WERI-Rb-1 (cell line): Measurements from ENCODE around the gene KCNMA1.

Source experiments
- DNase-seq: peaks from one replicate; pipeline ENCODE4 v3.0.0-alpha.2; 2020
- H3K27ac ChIP-seq: fragments of 250-450 bp; sonication (Bioruptor Pico); 2 replicates; pipeline ENCODE4 v1.5.1; 2020; ENCODE audit warnings: mild to moderate bottlenecking, moderate library complexity
- H3K27me3 ChIP-seq: fragments of 250-450 bp; sonication (Bioruptor Pico); 2 replicates; pipeline ENCODE4 v1.5.1; 2021; ENCODE audit warnings: mild to moderate bottlenecking, low read depth, moderate library complexity; ENCODE audit not compliant: insufficient read depth, severe bottlenecking
- H3K36me3 ChIP-seq: fragments of 250-450 bp; sonication (Bioruptor Pico); 2 replicates; pipeline ENCODE4 v1.5.1; 2020; ENCODE audit warnings: mild to moderate bottlenecking, moderate library complexity
- H3K4me3 ChIP-seq: 2 replicates; pipeline ENCODE4 v1.5.1; 2011; ENCODE audit warnings: low read depth, mild to moderate bottlenecking, control low read depth, low read length
- H3K9me3 ChIP-seq: fragments of 250-450 bp; sonication (Bioruptor Pico); 2 replicates; pipeline ENCODE4 v1.5.1; 2021; ENCODE audit warnings: mild to moderate bottlenecking, moderate library complexity; ENCODE audit not compliant: severe bottlenecking
- TF ChIP-seq, protein P1 (sequence below): IDR thresholded peaks from 2 replicates; pipeline ENCODE4 v1.5.1; 2011; ENCODE audit warnings: low read depth, mild to moderate bottlenecking, control low read depth, inconsistent platforms, low read length

Gene KCNMA1

GRCh38 chr10:76959111-76959510 is 678.5 kb downstream of the KCNMA1 start:
- no peak for DNase-seq
- no peaks in the 10 kb centered on the region for H3K36me3 ChIP-seq
- H3K27me3 ChIP-seq: no peaks in the 10 kb centered on the region
- TF ChIP-seq, protein P1, sequence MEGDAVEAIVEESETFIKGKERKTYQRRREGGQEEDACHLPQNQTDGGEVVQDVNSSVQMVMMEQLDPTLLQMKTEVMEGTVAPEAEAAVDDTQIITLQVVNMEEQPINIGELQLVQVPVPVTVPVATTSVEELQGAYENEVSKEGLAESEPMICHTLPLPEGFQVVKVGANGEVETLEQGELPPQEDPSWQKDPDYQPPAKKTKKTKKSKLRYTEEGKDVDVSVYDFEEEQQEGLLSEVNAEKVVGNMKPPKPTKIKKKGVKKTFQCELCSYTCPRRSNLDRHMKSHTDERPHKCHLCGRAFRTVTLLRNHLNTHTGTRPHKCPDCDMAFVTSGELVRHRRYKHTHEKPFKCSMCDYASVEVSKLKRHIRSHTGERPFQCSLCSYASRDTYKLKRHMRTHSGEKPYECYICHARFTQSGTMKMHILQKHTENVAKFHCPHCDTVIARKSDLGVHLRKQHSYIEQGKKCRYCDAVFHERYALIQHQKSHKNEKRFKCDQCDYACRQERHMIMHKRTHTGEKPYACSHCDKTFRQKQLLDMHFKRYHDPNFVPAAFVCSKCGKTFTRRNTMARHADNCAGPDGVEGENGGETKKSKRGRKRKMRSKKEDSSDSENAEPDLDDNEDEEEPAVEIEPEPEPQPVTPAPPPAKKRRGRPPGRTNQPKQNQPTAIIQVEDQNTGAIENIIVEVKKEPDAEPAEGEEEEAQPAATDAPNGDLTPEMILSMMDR: no peak
- no peaks in the 10 kb centered on the region for H3K9me3 ChIP-seq
- H3K27ac ChIP-seq: no peak overlapping the region
- no peak overlapping the region for H3K4me3 ChIP-seq

DNA sequence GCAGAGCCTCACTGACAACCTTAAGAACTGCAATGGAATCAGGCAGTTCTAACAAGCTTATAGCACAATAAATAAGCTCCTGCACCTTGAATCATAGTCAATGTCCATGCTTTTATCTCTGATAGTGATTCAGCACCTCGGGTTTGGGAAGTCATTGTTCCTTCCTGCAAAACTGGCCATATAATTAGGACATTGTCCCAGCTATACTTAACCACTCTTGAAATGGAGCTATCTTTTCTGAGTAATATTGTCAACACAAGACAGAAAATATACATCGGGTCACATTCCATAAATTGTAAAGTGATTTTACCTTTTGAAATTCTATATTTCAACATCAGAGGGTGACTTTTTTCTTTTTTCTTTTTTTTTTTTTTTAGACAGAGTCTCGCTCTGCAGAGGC is 682.8 kb downstream of the KCNMA1 start:
- Histone ChIP-seq H3K27ac (no peak overlapping the region), H3K4me3 (no peak overlapping the region), H3K27me3 (no peaks in the 10 kb centered on the region), H3K9me3 (no peaks in the 10 kb centered on the region), H3K36me3 (no peaks in the 10 kb centered on the region)
- TF ChIP-seq, protein P1: no peak
- no peak for DNase-seq

DNA sequence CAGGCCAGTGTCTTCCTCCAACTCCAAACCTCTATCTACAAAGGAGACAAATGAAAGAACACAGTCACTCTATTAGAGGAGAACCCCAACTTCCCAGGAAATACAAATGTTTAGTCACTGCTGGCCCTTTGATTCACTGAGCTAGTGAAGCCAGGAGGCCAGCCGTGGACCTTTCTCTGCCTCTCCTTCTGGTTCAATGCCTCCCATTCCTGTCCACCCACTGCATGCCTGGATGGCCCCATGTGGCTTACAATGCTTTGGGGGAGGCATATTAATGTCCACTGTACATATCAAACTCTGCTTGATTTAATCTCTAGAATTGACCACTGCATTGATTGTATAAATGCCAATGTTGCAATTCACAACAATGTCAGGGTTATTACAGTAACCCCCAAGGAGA is 687.3 kb downstream of the KCNMA1 start:
- no peaks in the 10 kb centered on the region for H3K36me3 ChIP-seq
- no peak overlapping the region for H3K27ac ChIP-seq
- no peaks in the 10 kb centered on the region for H3K9me3 ChIP-seq
- TF ChIP-seq, protein P1: no peak
- DNase-seq: no peak
- no peak overlapping the region for H3K4me3 ChIP-seq
- no peaks in the 10 kb centered on the region for H3K27me3 ChIP-seq

DNA sequence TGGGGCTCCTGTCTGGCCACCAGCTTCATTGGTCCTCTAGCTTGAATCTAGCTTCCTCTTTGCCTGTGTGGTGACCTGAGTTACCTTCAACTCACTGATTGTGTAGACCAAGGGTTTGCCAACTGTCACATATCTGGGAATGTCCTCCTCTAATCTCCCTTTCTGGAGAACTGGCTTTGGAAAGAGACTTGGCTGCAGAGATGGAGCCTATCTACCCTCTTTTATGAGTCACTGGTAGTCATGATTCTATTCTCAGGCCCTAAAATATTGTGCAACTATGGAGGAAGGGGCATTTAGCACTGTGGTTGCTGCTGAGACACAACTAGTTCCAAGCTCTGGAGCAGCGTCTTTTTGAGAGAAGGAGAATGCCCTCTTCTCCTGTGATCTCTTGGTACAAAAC is 691.3 kb downstream of the KCNMA1 start:
- no peak for DNase-seq
- TF ChIP-seq, protein P1: no peak
- no peak overlapping the region for H3K27ac ChIP-seq
- H3K27me3 ChIP-seq: no peaks in the 10 kb centered on the region
- H3K4me3 ChIP-seq: no peak overlapping the region
- no peaks in the 10 kb centered on the region for H3K9me3 ChIP-seq
- no peaks in the 10 kb centered on the region for H3K36me3 ChIP-seq

DNA sequence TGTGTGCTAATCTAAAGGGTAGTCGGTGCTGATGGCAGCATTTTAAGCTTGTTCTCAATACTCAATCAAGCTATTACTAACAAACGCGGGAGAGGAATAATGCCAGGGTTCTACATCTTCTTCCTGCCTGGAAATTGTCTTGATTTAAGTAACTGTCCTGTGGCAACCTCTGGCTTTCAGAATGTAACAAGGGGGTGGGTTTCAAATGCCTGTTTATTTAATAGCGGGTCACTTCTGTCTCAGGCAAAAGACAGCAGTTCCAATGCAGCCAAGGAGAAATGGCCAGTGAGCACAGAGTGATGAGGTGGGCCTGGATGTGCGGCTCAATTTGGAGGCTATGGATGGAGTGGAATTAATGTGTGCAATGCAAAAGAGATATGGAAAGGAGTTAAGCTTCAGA is 692.4 kb downstream of the KCNMA1 start:
- H3K9me3 ChIP-seq: no peaks in the 10 kb centered on the region
- DNase-seq: no peak

GRCh38 chr10:76944640-76945039 is 693.0 kb downstream of the KCNMA1 start:
- H3K27me3 ChIP-seq: no peaks in the 10 kb centered on the region

More for the DNA sequence above, 692.4 kb downstream of the KCNMA1 start:
- H3K36me3 ChIP-seq: no peaks in the 10 kb centered on the region
- no peak overlapping the region for H3K27ac ChIP-seq
- no peaks in the 10 kb centered on the region for H3K27me3 ChIP-seq
- TF ChIP-seq, protein P1: no peak
- H3K4me3 ChIP-seq: no peak overlapping the region

More at GRCh38 chr10:76944640-76945039, 693.0 kb downstream of the KCNMA1 start:
- Histone ChIP-seq H3K9me3 (no peaks in the 10 kb centered on the region), H3K36me3 (no peaks in the 10 kb centered on the region), H3K4me3 (no peak overlapping the region), H3K27ac (no peak overlapping the region)
- no peak for DNase-seq
- TF ChIP-seq, protein P1: no peak
